Astrocyte of the spinal cord (primary cell): ENCODE measurements around the gene SLC2A8.

Experiments used
- DNase-seq: peaks from one replicate; pipeline ENCODE4 v3.0.0; 2011; ENCODE audit warnings: low read depth, low spot score
- H3K4me3 ChIP-seq: 2 replicates; pipeline ENCODE4 v1.5.1; 2011; ENCODE audit warnings: low read depth, mild to moderate bottlenecking, low read length, moderate library complexity
- in situ Hi-C: cut with HindIII; loops from 2 replicates; pipeline ENCODE4 v1.10.0; 2017; ENCODE audit warnings: low sequenced_read_pairs
- TF ChIP-seq, protein P1 (sequence below): IDR thresholded peaks from 2 replicates; pipeline ENCODE4 v1.5.1; 2012; ENCODE audit warnings: low read depth, mild to moderate bottlenecking, low read length, inconsistent platforms

Gene SLC2A8, protein sequence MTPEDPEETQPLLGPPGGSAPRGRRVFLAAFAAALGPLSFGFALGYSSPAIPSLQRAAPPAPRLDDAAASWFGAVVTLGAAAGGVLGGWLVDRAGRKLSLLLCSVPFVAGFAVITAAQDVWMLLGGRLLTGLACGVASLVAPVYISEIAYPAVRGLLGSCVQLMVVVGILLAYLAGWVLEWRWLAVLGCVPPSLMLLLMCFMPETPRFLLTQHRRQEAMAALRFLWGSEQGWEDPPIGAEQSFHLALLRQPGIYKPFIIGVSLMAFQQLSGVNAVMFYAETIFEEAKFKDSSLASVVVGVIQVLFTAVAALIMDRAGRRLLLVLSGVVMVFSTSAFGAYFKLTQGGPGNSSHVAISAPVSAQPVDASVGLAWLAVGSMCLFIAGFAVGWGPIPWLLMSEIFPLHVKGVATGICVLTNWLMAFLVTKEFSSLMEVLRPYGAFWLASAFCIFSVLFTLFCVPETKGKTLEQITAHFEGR

DNA sequence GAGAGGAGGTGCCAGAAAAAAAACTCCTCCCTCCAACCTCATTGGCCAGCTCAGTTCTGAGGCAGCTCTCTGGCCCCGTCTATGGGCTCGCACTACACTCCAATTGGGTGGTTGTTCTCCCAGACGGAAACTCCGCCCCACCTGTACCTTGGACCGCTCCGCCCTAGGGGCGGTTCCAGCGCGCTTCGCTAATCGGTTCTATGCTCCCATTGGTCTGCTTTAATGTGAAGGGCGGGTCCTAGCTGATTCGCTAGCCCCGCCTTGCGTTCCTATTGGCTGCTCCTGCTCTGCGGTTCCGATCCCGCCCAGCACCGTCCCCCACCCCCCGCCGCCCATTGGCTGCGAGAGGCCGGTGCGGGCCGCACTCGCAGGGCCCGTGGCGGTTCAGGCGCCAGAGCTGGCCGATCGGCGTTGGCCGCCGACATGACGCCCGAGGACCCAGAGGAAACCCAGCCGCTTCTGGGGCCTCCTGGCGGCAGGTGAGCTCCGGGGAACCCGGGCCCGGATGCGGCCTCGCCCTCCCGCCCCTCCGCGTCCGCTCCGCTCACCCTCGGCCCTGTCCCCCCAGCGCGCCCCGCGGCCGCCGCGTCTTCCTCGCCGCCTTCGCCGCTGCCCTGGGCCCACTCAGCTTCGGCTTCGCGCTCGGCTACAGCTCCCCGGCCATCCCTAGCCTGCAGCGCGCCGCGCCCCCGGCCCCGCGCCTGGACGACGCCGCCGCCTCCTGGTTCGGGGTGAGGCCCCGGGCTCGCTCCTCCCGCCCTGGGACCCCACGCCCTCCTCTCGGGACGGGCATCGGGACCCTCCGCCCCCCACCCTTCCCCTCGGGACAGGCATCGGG is at the start of gene SLC2A8:
Gene SLC2A8, plus strand, starts transcription at position 362 of the 838 bp plus-strand sequence. Its CDS starts 62 bp downstream, at position 424.
- peak within 1 kb of the TSS; percentile 57 for H3K4me3 ChIP-seq
- TF ChIP-seq, protein P1, sequence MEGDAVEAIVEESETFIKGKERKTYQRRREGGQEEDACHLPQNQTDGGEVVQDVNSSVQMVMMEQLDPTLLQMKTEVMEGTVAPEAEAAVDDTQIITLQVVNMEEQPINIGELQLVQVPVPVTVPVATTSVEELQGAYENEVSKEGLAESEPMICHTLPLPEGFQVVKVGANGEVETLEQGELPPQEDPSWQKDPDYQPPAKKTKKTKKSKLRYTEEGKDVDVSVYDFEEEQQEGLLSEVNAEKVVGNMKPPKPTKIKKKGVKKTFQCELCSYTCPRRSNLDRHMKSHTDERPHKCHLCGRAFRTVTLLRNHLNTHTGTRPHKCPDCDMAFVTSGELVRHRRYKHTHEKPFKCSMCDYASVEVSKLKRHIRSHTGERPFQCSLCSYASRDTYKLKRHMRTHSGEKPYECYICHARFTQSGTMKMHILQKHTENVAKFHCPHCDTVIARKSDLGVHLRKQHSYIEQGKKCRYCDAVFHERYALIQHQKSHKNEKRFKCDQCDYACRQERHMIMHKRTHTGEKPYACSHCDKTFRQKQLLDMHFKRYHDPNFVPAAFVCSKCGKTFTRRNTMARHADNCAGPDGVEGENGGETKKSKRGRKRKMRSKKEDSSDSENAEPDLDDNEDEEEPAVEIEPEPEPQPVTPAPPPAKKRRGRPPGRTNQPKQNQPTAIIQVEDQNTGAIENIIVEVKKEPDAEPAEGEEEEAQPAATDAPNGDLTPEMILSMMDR = peak; percentile 6
- DNase-seq = peak; percentile 100
- in situ Hi-C loops = no loop called here

DNA sequence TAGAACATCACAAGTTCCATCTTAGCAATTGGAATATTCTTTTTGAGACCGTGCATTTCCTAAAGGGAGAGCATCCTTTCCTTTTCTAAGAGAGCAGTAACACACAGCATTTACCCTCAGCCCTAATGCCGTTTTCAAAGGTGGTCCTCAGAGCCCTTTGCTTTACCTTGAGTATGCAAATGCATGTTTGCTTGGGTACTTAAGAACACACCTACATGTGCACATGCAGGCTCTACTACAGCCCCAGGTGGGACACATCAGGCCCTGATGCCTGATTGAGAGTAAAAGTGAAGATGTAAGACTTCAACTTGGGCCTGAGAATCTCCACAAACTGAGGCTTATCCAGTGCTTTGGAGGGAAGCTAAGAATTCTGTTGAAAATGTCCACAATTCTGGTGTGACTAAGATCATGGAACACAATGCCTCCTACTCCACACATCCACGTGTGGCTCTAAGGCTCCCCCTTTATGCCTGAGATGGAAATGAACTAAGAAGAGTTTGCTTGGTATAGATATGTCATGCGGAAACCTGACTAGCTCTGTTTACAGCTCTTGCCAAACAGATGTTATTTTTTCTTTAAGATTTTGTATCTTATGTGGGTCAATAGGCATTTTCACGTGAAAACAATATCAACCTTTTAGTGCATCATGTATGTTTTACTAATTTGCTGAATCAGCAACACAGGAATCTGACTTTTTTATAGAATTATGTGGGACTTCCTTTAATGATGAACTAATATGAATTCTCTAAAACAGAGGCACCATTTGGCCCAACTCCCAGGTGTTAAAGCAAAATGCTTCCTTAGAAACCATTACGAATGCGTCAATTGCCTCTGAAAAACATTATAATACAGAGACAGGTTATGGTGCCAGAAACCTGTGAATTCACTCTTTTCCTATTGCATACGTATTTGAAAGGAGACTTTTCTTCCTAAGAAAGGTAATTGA is 48.9 kb upstream of the SLC2A8 start:
- TF ChIP-seq, protein P1 = peak; percentile 76
- H3K4me3 ChIP-seq = no peak overlapping the region
- in situ Hi-C loops = no loop called here

DNA sequence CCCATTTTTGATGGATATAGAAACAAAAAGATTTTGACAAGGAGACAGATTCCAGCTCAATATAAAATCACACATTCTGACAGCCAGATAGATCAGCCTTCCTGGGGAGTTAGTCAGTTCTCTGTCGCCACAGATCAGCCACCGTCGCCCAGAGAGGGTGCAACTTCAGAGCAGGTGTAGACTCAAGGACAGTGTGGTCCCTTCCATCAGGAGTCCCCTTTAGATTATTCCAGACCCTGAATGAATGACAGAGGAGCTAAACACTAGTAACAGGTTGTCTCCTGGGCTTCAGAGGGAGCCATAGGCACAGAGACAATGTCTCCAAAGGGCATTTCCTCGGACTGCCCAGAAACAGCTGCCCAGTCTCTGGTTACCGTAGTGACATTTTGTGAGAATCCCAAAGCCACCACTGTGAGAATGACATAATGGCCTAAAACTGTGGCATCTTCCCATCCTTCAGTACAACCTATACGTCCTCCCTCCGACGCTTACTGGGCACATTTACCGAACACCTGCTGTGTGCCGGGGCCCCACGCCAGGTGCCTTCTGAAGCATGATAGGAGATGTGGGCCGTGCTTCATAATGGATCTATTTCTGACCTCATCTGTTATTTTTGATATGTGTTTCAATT is 47.4 kb upstream of the SLC2A8 start:
- no peak for DNase-seq
- no peak overlapping the region for H3K4me3 ChIP-seq
- in situ Hi-C loops = no loop called here
- TF ChIP-seq, protein P1 = no peak

More for the DNA sequence above, 48.9 kb upstream of the SLC2A8 start:
- DNase-seq = peak; percentile 73

DNA sequence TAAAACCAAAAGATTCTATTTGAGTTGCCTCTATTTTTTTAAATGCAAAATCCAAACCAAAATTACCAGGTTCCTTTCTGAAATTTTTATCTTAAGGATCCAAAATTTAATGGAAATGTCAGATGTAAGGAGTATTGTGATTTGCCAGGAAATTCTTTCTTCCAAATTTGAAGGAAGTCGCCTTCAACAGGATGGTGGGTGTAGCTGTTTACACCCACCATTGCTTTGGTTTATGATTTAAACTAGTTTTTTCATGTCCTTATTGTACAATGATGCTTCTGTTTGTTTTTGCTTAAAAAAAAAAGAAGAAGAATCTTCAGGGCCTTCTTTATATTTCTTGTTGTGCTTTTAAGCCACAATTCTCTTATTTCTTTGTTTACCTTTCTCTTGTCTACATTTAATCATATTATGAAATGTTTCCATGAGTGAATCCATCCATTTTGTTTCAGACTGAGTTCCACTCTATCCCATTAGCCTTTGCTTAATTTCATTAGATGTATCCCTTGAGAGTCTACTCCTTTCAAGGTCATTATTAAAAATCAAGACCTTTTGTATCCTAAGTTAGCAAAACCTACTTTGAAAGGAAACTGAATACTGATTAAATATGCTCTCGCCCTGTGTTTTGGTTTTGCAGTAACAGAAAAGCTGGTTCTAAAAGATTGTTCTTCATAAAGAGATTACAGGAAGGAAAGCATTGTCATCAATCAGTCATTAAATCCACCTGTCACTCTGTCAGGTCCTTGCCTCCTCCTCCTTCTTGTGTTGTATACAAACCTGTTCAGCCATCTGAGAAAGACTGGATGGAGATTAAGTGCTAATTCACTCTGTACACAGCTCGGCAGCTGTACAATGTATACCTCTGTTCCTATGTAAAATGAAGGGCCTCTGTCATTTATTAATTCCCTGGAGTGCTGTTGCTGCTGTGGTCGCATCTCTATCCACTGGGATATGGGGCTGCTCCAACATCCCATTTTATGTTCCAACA is 45.5 kb upstream of the SLC2A8 start:
- in situ Hi-C loops = no loop called here
- no peak for DNase-seq
- no peak overlapping the region for H3K4me3 ChIP-seq
- TF ChIP-seq, protein P1 = no peak

DNA sequence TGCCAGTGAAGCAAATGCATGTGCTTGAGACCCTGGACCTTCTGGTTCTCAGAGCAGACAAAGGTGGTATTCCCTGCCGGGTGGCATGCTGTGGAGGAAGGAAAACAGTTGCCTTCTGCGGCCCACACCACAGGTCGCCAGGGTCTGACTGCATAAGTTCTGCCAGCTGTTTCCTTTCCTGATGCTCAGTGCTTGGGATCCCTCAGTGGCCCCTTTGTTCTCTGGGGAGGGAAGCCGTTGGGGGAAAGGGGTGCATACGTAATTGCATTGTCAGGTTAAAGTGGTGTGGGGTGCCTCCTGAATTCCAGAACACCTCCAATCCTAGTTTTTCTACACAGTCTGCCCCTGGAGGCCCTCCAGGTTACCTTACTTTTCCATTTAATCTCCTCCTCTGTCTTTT is 43.1 kb upstream of the SLC2A8 start:
- in situ Hi-C loops = no loop called here
- H3K4me3 ChIP-seq = no peak overlapping the region
- TF ChIP-seq, protein P1 = no peak
- no peak for DNase-seq
